RPMI8226 (cell line): ENCODE measurements around the gene CBX8.

Experiments used
- DNase-seq: peaks from one replicate; pipeline ENCODE4 v3.0.0-alpha.2; 2015

The CBX8 gene

DNA sequence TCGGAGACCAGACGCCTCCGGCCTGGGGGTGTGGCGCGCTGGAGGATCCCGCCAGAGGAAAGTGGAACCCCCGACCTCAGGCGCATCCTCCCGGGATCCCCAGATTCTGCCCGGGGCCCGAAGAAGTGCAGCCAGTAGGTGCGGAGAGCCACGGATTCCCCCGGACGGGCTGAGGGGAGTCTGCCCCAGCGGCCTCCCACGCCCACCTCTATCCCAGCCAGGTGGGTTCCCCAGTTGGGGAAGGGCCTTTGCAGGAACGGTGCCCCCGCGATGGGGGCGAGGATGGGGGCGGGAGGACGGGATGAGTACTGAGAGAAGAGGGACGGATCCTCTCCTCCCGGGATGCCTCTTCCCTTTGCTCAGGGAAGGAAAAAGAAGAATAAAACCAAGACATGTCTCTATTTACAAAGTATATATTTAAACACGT is 5.1 kb downstream of the CBX8 start:
- DNase-seq: no peak

DNA sequence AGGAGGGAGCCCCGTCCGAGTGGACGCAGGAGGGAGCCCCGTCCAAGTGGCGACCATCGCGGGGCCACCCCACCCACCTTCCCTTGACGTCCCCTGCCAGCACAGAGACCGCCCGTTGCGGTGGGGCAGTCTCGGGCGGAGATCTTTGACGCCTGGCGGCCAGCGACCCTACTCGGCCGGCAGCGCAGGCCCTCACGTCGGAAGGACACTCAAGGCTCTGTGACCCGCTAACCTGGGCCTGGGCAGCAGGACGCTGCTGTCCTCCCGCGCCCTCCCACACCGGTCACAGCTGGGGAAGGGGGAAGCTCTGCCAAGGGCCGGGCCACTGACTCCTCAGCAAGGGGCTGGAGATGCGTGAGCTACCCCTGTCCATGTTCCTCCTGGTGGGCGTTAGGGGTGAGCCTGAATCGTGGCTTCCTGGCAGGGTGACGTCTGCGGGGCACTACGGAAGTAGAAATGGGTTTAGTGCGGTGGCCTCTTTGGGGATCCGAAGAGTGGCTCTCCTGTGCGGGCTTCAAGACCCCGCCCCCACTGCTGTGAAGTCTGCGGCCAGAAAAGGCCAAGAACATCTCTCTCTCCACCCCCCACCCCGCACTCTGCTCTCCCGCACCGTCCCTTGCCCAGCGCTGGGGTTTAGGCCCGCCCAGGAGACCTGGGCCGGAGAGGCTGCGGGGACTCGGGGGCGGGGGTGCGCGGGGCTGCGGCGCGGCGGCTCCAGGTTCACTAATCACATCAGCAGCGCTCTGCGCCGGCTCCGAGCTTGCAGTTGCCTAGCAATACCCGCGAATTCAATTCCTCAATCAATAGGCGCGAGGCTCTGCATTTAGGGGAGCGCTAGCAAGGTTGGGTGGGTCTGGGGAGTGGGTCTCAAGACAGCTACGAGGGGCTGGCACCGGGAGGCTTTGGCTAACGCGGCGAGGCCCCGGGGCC is 5.8 kb downstream of the CBX8 start:
- no peak for DNase-seq

DNA sequence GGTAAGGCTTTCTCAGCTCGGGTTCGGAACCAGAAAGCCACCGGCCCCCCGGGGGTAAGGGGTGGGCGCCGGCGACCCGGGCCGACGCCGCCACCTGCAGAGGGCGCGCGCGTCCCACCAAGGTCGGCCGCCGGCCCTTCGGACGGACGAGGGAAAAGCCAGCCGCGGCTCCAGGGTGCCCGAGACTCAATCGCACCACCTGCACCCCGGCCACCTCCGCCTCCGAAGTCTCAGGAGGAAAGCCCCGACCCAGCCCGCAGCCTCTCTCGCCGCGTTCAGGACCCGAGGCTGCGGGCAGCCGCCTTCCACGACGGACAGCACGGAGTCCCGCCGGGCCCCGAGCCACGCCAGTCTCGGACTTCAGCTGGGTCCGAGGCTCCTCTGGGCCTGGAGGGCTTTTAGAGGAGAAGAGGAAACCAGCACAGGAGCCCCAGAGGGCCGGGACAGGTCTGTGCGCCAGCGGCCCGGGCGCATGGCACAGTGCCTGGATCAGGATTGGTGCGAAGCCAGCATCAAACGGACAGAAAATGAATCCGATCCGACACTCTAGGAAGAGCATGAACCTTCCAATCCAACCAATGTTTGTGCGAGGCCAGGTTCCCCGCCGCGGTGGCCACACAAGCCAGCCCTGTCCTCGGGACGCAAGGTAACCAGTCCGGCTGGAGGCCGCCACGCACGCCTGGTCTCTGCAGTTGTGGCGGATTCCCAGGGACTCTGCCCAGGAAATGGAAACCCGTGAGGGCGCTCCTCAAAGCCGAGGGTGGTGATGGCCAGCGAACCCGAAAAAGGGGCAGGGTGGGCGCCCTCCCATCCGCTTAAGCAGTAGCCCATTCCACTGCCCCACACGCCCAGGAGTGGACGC is 6.7 kb downstream of the CBX8 start:
- DNase-seq: peak; percentile 41

DNA sequence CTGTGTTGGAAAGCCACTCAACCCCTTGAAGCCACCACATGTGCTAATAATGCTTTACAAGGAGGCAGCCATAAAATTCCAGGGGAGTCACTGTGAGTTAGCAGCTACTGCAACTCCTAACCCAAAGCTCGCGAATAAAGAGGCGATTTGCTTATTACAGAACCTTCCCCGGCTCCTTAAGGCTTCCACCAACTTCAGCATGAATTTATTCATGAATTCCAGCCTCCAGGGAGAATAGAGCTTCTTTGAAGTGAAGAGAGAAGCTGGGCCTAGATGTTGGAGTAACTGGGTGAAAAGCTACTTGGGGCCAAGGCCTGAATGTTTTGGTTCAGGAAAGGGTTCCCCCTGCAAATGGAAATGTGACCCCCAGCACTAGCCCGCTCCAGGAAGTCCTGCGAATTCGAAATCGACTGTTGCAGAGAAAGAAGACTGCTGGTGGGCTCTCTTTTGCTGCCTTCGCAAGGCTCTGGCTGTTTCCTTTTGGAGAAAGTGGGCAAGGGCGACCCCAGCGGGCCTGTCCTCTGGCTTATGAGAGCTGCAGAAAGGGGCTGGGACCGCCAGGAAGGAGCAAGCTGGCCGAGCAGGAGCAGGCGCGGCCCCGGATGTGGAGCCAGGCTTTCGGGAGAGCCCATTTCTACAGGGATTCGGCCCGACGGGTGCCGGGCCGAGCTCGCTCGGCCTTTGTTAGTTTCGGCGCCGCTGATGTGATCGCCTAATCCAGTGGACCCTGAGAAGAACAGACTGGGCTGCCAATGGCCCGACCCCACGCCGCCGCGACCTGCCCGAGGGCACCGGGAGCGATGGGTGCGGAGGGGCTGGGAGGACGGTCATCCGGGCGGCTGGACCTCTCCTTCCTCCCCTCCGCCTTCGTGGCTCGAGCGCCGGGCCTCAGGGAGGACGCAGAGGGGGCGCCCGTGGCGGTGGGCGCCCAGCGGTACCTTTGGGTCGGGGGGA is 7.6 kb downstream of the CBX8 start:
- DNase-seq: no peak

DNA sequence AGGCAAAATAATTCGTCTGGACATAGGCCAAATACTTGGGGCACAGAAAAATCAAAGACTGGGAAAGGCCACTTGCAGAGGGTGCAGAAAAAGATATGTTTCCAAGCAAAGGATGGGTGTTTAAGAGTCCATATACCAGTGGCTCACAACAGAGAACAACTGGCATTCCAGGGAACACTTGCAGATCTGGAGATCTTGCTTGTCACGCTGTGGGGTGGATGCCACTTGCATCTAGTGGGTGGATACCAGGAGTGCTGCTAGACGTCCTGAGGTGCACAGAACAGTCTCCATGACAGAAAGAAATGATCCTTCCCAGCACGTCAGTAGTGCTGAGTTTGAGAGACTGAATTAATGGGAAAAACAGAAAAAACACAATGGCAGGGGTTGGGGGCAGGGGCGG is 8.4 kb downstream of the CBX8 start:
- DNase-seq: no peak

DNA sequence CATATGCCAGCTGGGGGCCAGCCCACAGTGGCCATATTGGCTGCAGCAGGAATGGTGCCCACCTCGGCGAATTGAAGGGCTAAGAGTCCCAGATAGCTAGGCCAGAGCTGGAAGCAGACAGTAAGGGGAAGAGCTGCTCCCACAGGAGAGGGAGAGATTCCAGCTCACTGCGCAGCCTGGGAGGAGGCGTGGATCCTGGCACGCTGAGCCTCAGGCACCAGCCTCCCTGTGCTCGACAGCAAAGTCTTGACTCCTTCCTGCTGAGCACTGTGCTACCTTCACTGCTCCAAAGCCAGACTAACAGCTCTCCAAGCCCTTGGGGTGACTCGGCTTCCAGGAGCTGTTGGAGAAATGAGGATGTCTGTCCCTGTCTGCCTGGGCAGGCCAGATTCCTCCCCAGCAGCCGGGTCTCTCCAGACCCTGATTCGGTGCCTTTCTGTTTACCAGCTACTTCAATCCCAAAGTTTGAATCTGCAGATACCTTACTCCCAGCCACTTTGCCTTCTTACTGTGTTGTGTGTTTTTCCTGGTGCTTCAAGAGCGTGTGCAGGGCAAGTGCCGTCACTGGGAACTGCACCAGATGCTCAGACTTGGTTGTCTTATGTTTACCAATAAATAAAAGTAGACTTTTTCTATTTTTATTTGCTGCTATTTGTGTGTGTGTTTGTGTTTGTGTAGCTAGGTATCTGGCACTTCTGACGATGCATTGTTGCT is 9.8 kb downstream of the CBX8 start:
- no peak for DNase-seq

DNA sequence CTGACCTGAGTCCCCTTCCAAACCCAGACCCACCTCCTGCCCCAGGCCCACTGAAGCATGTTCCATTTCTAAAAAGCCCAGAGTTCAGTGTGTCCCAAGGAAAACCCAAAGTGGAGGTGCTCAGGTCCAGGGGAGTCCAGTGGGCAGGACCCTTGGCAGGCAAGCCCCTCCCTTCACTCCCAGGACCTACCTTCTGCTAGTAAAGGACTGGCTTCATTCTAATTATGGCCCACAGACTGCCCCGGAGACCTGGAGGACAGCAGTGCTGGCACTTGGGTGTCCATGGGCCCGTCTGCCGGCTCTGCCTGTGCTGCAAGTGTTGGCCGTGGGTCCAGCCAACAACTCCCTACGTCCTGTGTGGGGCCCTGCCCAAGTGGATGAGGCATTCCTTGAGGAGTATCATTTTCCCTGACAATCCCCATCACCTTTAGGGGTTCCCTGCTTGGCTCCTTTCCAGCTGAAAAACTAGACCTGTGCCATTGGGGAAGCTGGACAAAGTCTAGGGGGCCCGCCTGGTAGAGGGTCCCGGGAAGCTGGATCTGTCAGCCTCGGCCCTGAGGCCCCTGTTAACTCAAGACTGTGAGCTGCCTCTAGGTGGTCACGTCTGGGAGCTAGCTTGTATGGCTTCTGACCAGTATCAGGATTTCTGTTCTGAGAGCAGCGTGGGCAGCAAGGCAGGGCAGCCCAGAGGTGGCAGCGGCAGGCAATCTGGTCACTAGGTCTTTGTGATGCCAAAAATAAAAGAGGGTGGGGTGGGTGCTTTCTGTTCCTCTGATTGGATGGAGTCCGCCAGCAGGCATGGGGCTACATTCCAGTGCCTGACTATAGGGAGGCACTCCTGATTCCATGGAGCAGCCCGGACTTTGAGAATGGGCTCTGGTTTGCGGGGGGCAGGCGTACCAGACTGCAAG is 10.7 kb downstream of the CBX8 start:
- DNase-seq: no peak

DNA sequence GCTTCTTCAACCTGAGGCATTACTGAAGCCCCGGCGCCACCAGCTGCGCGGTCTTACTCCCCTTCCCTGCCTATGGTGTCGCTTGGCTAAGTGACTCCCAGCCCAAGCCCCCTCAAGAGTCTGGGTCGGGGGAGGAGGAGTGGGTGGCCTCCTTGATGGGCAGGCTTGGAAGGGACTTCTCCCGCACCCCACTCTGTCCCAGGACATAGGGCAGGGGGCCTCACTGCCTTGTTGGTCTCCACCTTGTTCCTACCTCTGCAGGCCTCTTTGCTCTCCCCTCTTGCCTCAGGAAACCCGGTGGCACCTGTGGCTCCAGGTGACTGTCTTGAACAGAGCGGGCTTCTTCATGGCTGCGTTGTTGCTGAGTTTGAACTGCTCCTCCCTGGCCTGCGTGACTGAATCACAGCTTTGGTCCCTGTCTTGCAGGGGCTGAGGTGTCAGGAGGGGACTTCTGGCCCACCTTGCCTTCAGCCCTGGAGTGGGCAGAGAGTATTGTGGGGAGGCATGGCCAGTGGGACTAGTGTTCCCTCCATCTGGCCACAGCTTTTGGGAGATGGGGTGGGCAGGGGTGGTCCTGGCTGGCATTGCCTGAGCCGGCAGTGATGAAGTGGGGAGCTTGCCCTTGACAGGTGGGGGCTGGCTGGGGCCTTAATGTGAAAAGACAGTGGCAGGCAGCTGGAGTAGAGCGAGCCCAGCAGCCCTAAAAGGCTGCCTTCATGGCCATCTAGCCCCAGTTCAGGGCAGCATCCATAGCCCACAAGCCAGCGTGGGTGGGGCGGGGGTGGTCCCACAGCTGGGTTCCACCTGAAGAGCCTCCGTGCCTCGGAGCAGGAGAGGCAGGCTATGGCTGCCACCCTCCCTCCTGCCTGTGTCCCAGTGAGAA is 11.6 kb downstream of the CBX8 start:
- DNase-seq: no peak

DNA sequence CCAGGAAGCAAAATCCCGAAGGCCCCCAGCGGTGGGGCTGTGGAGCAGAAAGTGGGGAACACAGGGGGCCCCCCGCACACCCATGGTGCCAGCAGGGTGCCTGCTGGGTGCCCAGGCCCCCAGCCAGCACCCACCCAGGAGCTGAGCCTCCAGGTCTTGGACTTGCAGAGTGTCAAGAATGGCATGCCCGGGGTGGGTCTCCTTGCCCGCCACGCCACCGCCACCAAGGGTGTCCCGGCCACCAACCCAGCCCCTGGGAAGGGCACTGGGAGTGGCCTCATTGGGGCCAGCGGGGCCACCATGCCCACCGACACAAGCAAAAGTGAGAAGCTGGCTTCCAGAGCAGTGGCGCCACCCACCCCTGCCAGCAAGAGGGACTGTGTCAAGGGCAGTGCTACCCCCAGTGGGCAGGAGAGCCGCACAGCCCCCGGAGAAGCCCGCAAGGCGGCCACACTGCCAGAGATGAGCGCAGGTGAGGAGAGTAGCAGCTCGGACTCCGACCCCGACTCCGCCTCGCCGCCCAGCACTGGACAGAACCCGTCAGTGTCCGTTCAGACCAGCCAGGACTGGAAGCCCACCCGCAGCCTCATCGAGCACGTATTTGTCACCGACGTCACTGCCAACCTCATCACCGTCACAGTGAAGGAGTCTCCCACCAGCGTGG is 12.4 kb downstream of the CBX8 start:
- no peak for DNase-seq

DNA sequence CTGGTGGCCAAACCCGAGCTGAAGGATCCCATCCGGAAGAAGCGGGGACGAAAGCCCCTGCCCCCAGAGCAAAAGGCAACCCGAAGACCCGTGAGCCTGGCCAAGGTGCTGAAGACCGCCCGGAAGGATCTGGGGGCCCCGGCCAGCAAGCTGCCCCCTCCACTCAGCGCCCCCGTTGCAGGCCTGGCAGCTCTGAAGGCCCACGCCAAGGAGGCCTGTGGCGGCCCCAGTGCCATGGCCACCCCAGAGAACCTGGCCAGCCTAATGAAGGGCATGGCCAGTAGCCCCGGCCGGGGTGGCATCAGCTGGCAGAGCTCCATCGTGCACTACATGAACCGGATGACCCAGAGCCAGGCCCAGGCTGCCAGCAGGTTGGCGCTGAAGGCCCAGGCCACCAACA is 13.0 kb downstream of the CBX8 start:
- no peak for DNase-seq

DNA sequence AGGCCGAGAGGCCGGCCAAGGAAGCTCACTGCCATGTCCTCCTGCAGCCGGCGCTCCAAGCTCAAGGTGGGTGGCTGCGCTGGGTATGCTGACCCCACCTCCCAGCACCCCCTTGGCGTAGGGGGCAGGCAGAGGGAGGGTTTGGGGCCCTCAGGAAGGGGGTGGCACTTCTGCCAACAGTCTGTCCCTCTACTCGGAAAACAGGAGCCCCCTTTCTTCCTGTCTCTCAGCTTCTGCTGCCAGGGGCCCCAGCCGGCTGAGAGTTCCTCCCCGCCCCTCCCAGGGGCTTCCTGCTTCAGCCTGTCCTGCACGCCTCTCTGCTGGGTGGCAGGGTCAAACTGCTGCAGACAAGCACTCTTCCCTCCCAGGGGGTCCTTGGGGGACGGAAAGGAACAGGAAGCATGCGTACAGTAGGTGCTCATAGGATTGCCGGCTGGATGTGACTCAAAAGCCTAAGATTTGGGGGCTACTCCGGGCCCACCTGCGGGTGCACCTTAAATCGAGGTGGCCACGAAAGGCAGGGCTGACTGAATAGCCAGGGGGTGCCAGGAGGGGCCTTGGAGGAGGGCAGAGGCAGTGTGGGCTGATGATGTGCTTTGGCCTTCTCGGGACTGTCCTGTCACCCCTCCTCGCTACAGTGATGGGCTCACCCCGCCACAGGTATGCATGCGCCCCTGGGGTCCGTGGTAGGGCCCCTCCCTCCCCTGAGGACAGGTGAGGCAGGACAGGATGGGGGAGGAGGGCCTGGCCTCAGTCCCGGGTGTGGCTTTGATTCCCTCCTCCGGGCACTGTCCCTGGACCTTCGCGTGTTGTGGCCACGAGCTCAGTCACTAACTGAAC is 14.9 kb downstream of the CBX8 start:
- no peak for DNase-seq

DNA sequence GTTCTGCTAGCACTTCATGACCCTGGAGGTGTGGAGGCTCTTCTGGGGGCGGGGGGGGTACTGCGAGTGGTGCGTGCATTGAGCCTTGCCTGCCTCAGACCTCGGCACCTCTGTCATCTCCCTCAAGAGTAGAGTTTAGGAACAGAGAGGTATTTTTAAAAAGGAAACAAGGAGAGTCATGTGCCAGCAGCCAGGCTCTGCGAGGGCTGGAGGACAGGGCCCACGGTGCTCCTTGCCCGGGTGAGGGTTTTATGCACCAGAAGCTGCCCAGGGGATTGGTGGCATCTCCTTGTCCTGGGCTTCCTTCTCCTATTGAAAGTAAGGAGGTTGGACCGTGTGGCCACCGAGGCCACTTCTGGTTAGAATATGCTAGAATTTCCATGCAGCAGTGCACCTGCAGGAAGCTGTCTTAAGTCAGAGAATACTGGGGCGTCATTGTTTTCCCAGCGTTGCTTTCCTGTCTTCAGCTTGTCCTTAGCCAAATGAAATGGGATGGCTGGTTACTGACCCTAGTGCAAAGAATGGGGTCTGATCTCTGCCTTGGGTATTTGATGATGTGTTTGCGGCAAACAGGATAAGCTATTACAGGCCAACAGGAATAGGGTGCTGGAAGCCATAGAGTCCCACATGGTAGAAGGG is 15.7 kb downstream of the CBX8 start:
- no peak for DNase-seq

DNA sequence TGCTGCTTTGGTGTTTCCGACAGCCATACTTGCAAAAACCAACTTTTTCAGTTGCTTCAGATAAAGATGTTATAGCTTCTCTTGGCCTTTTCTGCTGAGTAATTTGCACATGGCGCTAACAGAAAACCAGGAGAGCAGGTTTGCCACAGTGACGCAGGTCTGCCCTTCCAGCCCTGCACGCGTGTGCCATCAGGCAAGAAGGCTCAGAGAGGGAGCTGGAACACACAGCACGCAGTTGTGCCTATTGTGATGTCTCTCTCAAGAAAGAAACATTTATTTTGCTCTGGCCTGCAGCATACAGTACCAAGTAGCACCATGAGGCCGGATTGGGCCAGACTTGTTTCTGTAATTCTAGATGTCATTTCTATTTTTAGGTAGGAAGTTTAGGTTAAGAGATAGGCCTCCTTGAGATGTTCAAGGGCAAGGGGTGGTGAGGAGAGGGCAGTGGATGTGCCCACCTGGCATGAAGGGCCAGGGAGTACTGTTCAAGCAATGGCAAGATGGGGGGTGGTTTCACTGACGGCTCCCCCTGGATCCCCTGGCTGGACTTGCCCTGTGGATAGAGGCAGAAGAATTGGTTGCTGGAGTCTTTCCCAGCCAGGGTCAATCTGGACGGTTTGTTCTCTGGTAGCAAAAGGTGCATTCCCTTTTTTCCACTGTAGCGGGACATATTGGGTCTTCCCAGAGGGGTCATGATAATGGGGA is 17.1 kb downstream of the CBX8 start:
- no peak for DNase-seq

DNA sequence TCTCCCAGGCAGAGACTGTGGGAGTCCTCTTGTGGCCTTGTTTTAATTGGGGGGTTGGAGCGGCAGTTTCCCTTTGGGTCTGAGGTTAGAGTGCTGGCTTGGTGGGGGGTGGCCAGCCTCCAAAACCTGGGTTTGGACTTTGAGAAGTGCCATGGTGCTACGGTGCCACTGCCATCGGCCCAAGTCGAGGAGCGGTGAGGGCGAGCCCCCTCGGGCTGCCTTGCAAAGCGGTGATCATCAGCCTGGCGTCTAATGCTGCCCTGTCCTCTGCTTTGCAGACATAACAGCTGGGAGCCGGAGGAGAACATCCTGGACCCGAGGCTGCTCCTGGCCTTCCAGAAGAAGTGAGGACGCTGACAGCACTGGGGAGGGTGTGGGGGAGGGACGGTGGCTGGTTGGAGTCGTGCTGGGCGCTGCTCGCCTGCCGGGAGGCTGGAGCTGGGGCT is 17.8 kb downstream of the CBX8 start:
- DNase-seq: no peak

DNA sequence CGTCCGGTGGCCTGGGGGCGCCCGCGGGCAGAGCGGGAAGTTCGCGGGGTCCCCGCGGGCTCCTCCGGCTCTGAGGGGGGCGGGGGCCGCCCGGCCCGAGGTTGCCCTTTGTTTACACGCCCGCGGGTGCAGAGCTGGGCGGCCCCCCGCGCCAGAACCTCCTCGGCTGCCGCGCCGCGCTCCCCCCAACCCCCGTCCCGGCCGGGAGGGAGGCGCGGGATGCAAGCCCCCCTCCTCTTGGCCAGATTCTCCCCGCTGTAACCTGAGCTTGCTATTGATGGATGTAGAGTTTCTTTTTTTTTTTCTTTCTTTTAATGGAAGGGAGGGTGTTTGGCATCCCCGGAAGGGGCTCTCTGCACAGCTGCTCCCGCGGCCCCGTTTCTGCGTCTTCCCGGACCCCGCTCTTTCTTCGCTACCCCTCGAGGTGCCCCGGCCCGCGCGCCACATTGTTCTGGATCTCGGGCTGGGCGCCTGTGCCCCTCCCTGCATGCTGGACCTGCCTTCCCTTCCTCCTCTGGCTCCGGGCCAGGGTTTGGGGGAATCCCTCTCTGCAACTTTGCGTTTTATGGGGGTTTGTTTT is 18.3 kb downstream of the CBX8 start:
- peak; percentile 67 for DNase-seq

DNA sequence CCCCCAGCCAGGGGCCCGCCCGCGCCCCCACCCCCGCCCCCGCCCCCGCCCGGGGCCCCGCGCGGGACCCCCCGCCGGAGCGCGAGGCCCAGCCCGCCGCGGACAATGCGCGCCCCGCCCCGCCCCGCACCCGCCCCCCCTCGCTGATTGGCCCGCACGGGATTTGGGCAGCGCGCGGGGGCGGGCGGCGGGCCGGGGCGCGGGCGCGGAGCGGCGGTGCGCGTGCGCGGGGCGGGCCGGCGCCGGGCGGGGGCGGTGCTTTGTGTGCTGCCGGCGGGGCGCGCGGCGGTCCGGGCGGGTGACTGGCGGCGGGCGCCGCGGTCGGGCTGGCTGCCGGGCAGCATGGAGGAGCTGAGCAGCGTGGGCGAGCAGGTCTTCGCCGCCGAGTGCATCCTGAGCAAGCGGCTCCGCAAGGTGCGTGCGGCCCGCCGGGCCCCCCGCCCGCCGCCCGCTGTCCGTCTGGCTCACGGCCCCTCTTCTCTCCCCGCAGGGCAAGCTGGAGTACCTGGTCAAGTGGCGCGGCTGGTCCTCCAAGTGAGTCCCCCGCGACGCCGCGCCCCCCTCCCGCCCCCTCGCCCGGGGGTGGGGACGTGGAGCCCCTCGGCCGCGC is 18.9 kb downstream of the CBX8 start, which contains the start of gene CBX2:
CBX2 (plus strand) TSS at position 255 of the 610 bp plus-strand sequence; CDS start at position 343, 88 bp downstream.
- DNase-seq: peak; percentile 87
